ENCODE results near the gene NFS1.

NFS1 gene

GRCh38 chr20:35661053-35661452, 38.1 kb downstream of the NFS1 start:
- Histone ChIP-seq H3K4me1 (ENCODE audit: insufficient read depth, low read length) (peaks cover 18% of the 10 kb centered on the region; the same call in 1 of the 2 replicates), H3K36me3 (ENCODE audit: insufficient read depth, low read length) (no peaks in the 10 kb centered on the region)

DNA sequence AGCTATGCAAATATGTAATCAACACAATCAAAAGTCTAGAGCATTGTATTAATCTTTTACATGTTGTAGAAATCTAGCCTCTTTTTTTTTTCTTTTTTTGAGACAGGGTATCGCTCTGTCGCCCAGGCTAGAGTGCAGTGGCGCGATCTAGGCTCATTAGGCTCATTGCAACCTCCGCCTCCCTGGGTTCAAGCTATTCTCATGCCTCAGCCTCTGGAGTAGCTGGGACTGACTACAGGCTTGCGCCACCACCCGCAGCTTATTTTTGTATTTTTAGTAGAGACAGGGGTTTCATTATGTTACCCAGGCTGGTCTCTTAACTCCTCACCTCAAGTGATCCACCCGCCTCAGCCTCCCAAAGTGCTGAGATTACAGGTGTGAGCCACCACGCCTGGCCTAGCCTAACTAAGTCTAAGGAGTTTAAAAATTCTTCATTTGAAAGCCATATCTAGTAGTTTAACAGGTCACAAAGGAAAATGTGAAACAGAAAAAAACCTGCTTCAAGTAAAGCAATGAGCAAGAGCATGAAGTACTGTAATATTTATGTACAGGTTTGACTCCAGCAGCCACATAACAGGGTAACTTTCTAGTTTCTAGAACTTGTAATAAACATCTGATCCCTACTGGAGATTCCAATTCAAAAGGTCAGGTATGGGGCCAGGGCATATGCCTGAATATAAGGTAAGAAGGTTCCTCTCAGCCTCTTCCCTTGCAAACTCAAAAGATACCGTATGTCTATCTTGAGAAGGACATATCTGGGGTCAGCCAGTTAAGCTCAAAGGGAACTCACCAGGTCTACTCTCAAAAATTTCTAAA, 38.8 kb downstream of the NFS1 start:
- Histone ChIP-seq H3K9me3 (ENCODE audit: control insufficient read depth, insufficient read depth, low read length) (no peaks in the 10 kb centered on the region), H3K4me1 (ENCODE audit: insufficient read depth, low read length) (peaks cover 18% of the 10 kb centered on the region; the same call in 1 of the 2 replicates), H3K9ac (ENCODE audit: low read depth, low read length) (no peak overlapping the region), H3K36me3 (ENCODE audit: insufficient read depth, low read length) (no peaks in the 10 kb centered on the region; the same call in 1 of the 2 replicates)

More at GRCh38 chr20:35661053-35661452, 38.1 kb downstream of the NFS1 start:
- Histone ChIP-seq H3K9ac (ENCODE audit: low read depth, low read length) (no peak overlapping the region), H3K9me3 (ENCODE audit: control insufficient read depth, insufficient read depth, low read length) (no peaks in the 10 kb centered on the region)

DNA sequence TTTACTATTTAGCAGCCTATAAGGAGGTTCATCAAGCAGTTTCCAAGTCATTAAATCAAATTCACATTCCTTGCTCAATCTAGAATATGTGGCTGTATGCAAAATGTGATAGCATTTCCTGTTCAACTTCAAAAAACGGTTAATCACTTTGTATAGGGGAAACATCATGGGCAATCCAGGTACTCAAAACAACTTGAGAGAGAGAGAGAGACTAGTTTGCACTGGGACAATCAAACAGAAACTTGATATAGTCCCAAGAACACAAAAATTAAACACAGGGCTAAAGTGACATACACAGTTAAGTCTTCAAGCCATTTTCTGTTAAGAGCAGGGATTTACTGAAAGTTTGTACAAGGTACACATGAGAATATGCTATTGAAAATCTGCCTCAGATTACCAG, 41.9 kb downstream of the NFS1 start:
- Histone ChIP-seq H3K9me3 (ENCODE audit: control insufficient read depth, insufficient read depth, low read length) (no peaks in the 10 kb centered on the region), H3K36me3 (ENCODE audit: insufficient read depth, low read length) (peaks cover 14% of the 10 kb centered on the region; the same call in 1 of the 2 replicates), H3K4me1 (ENCODE audit: insufficient read depth, low read length) (peaks cover 14% of the 10 kb centered on the region; the same call in 1 of the 2 replicates), H3K9ac (ENCODE audit: low read depth, low read length) (no peak overlapping the region)

GRCh38 chr20:35654415-35654814, 44.7 kb downstream of the NFS1 start:
- H3K36me3 ChIP-seq (ENCODE audit: insufficient read depth, low read length): peaks cover 14% of the 10 kb centered on the region; the same call in 1 of the 2 replicates

DNA sequence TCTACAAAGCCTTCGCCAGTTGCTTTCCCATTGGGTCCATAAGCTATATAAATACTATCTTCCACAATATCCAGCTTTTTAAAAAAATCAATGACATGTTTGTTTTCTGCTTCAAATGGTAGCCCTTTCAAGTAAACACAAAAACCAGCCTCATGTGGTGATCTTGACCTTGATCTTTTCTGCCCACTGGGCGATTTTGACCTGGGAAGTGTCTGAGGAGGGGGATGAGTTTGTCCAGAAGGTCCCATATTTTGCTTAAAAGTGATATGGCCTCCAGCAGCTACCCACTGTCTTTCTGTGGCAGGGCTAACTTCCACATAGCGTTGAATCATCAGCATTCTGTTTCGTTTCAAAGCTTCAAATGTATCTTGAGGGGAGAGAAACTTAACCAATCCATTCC, 45.3 kb downstream of the NFS1 start:
- Histone ChIP-seq H3K9me3 (ENCODE audit: control insufficient read depth, insufficient read depth, low read length) (no peaks in the 10 kb centered on the region), H3K36me3 (ENCODE audit: insufficient read depth, low read length) (peaks cover 14% of the 10 kb centered on the region; the same call in 1 of the 2 replicates), H3K9ac (ENCODE audit: low read depth, low read length) (no peak overlapping the region), H3K4me1 (ENCODE audit: insufficient read depth, low read length) (no peaks in the 10 kb centered on the region)

More at GRCh38 chr20:35654415-35654814, 44.7 kb downstream of the NFS1 start:
- no peak overlapping the region for H3K9ac ChIP-seq (ENCODE audit: low read depth, low read length)
- H3K4me1 ChIP-seq (ENCODE audit: insufficient read depth, low read length): no peaks in the 10 kb centered on the region
- no peaks in the 10 kb centered on the region for H3K9me3 ChIP-seq (ENCODE audit: control insufficient read depth, insufficient read depth, low read length)

GRCh38 chr20:35653430-35653734, 45.8 kb downstream of the NFS1 start:
- H3K4me1 ChIP-seq (ENCODE audit: insufficient read depth, low read length): no peaks in the 10 kb centered on the region
- no peak overlapping the region for H3K9ac ChIP-seq (ENCODE audit: low read depth, low read length)
- H3K36me3 ChIP-seq (ENCODE audit: insufficient read depth, low read length): peaks cover 14% of the 10 kb centered on the region; the same call in 1 of the 2 replicates
- H3K9me3 ChIP-seq (ENCODE audit: control insufficient read depth, insufficient read depth, low read length): no peaks in the 10 kb centered on the region

DNA sequence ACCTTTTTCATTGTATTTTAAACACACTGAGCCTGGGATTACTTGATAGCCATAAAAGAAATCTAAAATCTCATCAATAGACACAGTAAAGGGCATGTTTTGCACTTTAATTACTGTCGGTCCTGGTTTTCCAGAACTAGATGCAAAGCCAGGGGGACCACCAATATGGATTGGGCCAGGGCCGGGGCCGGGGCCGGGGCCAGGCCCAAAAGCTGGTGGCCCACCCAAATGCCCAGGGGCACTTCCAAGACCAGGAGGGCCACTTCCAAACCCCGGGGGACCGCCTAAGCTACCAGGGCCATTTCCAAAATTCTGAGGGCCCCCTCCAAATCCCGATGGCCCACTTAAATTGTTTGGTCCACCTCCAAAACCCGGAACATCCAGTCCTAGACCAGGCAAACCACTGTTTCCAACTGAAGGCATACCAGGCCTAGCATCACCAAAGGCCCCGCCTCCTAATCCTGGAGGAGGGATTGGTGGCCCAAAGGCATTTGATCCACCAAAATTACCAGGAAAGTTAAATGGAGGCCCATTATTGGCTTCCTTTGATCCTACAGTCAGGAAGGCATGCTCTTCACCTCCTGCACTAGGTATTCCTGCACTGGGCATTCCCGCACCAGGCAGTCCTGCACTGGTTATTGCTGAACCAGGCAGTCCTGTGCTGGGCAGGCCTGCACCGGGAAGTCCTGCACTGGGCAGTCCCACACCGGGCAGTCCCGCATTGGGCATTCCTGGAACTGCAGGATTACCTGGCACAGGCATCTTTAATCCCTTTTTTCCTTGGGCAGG, 46.3 kb downstream of the NFS1 start:
- Histone ChIP-seq H3K36me3 (ENCODE audit: insufficient read depth, low read length) (peaks cover 14% of the 10 kb centered on the region; the same call in 1 of the 2 replicates), H3K4me1 (ENCODE audit: insufficient read depth, low read length) (no peaks in the 10 kb centered on the region)

GRCh38 chr20:35651958-35652357, 47.2 kb downstream of the NFS1 start:
- no peaks in the 10 kb centered on the region for H3K4me1 ChIP-seq (ENCODE audit: insufficient read depth, low read length)
- no peaks in the 10 kb centered on the region for H3K9me3 ChIP-seq (ENCODE audit: control insufficient read depth, insufficient read depth, low read length)
- peaks cover 14% of the 10 kb centered on the region; the same call in 1 of the 2 replicates for H3K36me3 ChIP-seq (ENCODE audit: insufficient read depth, low read length)
- no peak overlapping the region for H3K9ac ChIP-seq (ENCODE audit: low read depth, low read length)

More for the DNA sequence above, 46.3 kb downstream of the NFS1 start:
- H3K9ac ChIP-seq (ENCODE audit: low read depth, low read length): no peak overlapping the region
- H3K9me3 ChIP-seq (ENCODE audit: control insufficient read depth, insufficient read depth, low read length): no peaks in the 10 kb centered on the region

- H3K9me3 ChIP-seq (ENCODE audit: control insufficient read depth, insufficient read depth, low read length): no peaks in the 10 kb centered on the region
- peaks cover 14% of the 10 kb centered on the region; the same call in 1 of the 2 replicates for H3K36me3 ChIP-seq (ENCODE audit: insufficient read depth, low read length)
- H3K9ac ChIP-seq (ENCODE audit: low read depth, low read length): no peak overlapping the region
- H3K4me1 ChIP-seq (ENCODE audit: insufficient read depth, low read length): no peaks in the 10 kb centered on the region
Measured at GRCh38 chr20:35650632-35651031, 48.5 kb downstream of the NFS1 start.

DNA sequence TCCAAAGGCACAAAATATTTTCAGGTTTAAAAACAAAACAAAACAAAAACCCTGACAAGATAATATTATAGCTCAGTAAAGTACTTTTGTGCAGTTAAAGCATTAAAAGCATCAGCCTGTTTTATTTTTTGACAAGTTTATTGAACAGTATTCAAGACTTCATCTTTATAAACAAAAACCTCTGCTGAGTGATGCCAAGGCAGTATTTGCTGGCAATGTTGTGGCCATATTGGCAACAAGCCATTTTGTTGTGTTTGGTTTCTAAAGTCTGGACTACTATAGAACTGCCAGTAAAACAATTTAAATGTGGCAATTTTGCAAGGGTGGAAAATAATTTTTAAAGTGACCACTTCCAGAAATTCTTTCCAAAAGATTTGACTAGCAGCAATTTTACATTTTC, 50.3 kb downstream of the NFS1 start:
- Histone ChIP-seq H3K36me3 (ENCODE audit: insufficient read depth, low read length) (peaks cover 8% of the 10 kb centered on the region; the same call in 1 of the 2 replicates), H3K9me3 (ENCODE audit: control insufficient read depth, insufficient read depth, low read length) (no peaks in the 10 kb centered on the region), H3K9ac (ENCODE audit: low read depth, low read length) (no peak overlapping the region), H3K4me1 (ENCODE audit: insufficient read depth, low read length) (no peaks in the 10 kb centered on the region)

GRCh38 chr20:35644806-35645205, 54.3 kb downstream of the NFS1 start:
- Histone ChIP-seq H3K36me3 (ENCODE audit: insufficient read depth, low read length) (no peaks in the 10 kb centered on the region), H3K9ac (ENCODE audit: low read depth, low read length) (no peak overlapping the region), H3K9me3 (ENCODE audit: control insufficient read depth, insufficient read depth, low read length) (no peaks in the 10 kb centered on the region), H3K4me1 (ENCODE audit: insufficient read depth, low read length) (peaks cover 3% of the 10 kb centered on the region; the same call in 1 of the 2 replicates)

DNA sequence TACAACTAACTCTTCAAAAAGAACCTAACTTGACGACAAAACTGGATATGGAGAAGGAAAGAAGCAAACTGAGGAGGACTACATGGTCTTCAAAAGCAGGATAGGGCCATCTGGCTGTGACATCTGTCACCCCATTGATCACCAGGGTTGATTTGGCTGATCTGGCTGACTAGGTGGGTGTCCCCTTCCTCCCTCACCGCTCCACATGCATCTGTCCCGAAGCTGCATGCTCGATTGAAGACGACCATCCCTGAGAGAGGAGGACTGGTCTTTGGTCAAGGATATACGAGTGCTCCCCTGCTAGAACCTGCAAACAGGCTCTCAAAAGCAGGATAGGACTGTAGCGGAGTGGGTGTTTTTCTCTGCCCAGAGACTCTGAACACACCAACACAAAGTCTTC, 56.1 kb downstream of the NFS1 start:
- no peaks in the 10 kb centered on the region for H3K36me3 ChIP-seq (ENCODE audit: insufficient read depth, low read length)
- H3K4me1 ChIP-seq (ENCODE audit: insufficient read depth, low read length): peaks cover 10% of the 10 kb centered on the region; the same call in 1 of the 2 replicates
- H3K9ac ChIP-seq (ENCODE audit: low read depth, low read length): no peak overlapping the region
- no peaks in the 10 kb centered on the region for H3K9me3 ChIP-seq (ENCODE audit: control insufficient read depth, insufficient read depth, low read length)

DNA sequence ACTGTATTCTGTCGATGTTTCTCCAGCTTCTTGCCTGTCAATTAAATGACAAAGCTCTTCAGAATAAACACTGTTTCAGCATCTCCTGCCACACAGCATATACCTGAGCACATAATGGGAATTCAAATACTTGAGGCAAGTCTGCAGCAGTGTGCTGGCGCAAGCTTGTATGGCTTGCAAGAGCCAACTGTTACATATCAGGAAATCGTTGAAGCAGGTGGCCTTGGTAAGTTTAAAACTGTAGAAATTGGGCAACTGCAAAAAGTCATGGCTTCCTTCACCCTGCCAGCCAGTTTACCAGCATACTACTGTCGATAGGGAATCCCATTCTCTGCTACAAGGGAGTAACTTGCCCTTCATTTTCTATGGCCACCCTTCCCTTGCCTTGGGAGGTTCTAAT, 57.4 kb downstream of the NFS1 start:
- H3K9me3 ChIP-seq (ENCODE audit: control insufficient read depth, insufficient read depth, low read length): no peaks in the 10 kb centered on the region
- no peaks in the 10 kb centered on the region for H3K36me3 ChIP-seq (ENCODE audit: insufficient read depth, low read length)
- peaks cover 10% of the 10 kb centered on the region; the same call in 1 of the 2 replicates for H3K4me1 ChIP-seq (ENCODE audit: insufficient read depth, low read length)
- no peak overlapping the region for H3K9ac ChIP-seq (ENCODE audit: low read depth, low read length)

- Histone ChIP-seq H3K4me1 (ENCODE audit: insufficient read depth, low read length) (peaks cover 10% of the 10 kb centered on the region; the same call in 1 of the 2 replicates), H3K36me3 (ENCODE audit: insufficient read depth, low read length) (no peaks in the 10 kb centered on the region), H3K9me3 (ENCODE audit: control insufficient read depth, insufficient read depth, low read length) (no peaks in the 10 kb centered on the region)
Measured at GRCh38 chr20:35640724-35641123, 58.4 kb downstream of the NFS1 start.

More at GRCh38 chr20:35640724-35641123, 58.4 kb downstream of the NFS1 start:
- no peak overlapping the region for H3K9ac ChIP-seq (ENCODE audit: low read depth, low read length)
